T1000 (cell line): ENCODE data around the gene SRP72.
"Not testable (repeated sequence)": the region's sequence is repeated elsewhere in the genome, so short reads cannot be mapped to it uniquely, and the experiment has no call there.

Experiments used
- DNase-seq: peaks from one replicate; lab custom pipeline; 2025; ENCODE audit warnings: mixed read lengths; lab: John Stamatoyannopoulos, UW

The SRP72 gene

DNA sequence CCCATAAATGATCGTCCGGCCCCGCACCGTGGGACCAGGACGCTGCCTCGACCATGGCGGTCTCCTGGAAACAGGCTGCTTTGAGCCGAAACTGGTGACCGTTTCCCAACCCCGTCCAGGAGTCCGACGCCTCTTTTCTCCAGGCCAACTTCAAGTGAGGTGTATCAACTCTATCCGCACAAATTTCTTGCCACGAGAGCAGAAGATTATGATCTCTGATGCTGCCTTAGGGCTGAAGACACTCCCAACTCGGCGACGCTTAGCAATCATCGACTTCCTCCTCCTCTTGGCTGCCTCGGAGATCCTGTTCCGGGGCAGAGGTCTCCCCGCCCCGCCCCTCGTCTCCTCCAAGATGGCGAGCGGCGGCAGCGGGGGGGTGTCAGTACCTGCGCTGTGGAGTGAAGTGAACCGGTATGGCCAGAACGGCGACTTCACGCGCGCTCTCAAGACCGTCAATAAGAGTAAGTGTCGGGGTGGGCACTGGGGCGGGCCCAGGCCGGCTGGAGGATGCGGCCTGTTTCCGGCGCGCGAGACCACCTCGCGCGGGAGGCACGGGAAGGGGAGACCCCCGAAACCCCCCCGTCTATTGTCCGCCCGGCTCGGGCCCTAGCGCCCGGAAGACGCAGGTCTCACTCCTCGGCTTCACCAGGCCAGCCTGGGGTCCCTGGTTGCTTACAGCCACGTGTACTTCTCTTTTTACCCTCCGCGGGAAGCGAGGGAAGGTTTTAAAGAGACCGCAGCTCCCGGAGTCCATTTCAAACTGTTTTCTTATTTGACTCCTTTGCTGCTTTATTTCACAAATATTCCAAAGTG is at the start of gene SRP72:
SRP72 (plus strand) TSS at position 334 of the 813 bp plus-strand sequence; CDS start at position 353, 19 bp downstream.
- peak; percentile 86 for DNase-seq

DNA sequence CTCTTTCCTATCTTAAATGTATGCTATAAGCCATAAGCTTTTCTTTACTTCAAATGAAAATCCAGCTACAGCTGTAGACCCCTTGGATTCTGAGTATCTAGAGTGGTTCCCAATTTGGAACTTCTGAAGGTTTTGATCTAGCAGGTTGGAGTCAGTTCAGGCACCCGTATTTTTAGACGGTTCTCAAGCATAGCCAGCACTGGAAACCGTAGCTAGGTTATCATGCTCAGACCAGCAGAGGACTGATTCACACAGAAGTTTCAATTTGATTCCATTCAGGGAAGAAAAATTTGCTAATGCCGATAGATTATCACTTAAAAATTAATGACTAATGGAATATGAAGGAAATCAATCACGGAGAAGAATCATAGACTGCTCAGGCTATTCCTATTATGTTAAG is 43.2 kb upstream of the SRP72 start:
- DNase-seq: no peak

- DNase-seq: no peak
These were observed 42.5 kb upstream of the SRP72 start for GRCh38 chr4:56424697-56425514.

GRCh38 chr4:56425518-56425917 is 41.9 kb upstream of the SRP72 start:
- DNase-seq: no peak

GRCh38 chr4:56426273-56426672 is 41.1 kb upstream of the SRP72 start:
- DNase-seq: no peak

GRCh38 chr4:56427179-56427578 is 40.2 kb upstream of the SRP72 start:
- no peak for DNase-seq

GRCh38 chr4:56430203-56430602 is 37.2 kb upstream of the SRP72 start:
- no peak for DNase-seq

- no peak for DNase-seq
These were observed 34.1 kb upstream of the SRP72 start for GRCh38 chr4:56433280-56433679.

- DNase-seq: peak; percentile 68
These were observed 32.7 kb upstream of the SRP72 start for GRCh38 chr4:56434599-56435139.

DNA sequence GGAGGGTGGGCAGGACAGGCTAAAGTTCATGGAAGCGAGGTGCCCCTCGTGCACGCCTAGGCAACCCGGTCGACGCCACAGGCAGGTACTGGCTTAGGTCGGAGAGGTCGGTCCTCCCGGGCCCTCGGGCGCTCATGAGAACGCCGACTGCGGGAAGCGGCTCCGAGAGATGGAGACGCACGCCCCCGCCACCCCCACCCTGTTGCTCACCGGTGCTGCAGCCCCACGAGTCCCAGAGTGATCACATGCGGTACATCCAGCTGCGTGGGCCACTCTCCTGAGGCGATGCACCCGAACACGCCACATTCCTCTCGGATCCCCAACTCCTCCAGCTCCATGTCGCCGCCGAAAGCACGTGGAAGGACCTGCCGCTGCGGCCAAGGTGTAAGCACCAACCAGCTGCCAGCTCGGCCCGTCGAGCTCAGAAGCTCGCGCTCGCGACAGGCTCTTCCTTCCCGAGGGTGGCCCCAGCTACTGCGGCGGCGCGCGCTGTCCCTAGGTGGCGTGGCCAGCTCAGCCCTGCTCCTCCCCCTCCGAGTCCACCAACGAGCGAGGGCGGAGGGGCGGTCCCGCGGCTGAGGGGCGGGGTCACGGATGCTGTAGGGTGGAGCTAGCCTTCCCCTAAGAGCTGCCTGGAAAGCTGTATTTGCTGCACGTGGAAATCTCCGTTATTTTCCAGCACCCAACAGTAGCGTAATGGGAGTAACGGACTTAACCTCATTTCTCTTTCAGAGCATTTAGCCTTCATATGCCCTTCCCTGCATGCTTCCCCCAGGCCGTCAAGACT is 32.1 kb upstream of the SRP72 start, which contains the start of gene PPAT:
PPAT (minus strand) TSS at position 476 of the 787 bp plus-strand sequence; CDS start at position 338, 138 bp downstream.
- peak; percentile 98 for DNase-seq

GRCh38 chr4:56438766-56439165 is 28.7 kb upstream of the SRP72 start:
- DNase-seq: no peak

DNA sequence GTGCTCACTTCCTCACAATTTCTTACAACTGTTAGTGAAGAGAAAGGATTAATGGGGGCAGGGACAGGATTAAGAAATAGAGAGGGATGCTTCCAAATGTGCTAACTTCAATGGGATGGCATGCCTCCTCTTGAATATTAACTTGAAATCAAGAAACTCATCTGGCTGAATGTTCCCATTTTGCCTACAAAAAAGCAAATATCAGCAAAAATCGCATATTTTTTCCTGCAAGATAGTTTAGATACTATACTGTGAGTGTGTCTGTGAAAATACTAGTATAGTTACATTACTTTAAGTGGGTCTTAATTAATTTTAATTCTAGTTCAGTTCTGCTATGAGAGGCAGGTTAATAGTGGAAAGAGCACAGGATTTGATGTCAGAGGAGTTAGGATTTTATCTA is 26.4 kb upstream of the SRP72 start:
- no peak for DNase-seq

- DNase-seq: no peak
These were observed 22.7 kb upstream of the SRP72 start for GRCh38 chr4:56444719-56445118.

DNA sequence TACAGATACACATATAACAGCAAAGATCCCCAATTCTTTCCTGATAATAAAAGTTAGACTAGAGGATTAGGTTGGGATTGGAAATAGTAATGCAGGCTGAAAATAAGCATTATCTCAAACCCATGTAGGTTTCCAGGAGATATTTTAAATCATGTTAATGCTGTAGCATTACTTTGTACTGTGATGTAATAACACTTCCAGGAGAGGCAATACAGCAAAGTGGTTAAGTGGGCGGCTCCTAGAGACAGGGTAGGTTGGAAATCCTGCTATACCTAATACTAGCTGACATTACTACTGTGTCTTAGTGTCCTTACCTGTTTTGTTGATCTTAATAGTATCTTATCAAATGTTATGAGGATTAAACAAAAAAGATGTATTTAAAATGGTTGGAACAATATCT is 21.7 kb upstream of the SRP72 start:
- DNase-seq: no peak

DNA sequence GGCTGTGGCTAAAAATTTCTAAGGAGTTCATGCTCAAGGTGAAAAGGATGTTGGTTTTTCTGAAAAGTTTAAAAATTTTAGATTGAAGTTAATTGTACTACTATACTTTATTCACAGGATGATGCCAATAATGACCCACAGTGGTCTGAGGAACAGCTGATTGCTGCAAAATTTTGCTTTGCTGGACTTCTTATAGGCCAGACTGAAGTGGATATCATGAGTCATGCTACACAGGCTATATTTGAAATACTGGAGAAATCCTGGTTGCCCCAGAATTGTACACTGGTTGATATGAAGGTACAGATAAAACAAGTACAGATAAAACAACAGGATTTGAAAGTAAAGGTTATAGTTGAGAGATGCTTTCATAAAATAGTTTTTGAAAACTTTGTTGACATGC is 19.1 kb upstream of the SRP72 start:
- no peak for DNase-seq

- DNase-seq: not testable (repeated sequence)
These were observed 17.9 kb upstream of the SRP72 start for GRCh38 chr4:56449475-56449874.

DNA sequence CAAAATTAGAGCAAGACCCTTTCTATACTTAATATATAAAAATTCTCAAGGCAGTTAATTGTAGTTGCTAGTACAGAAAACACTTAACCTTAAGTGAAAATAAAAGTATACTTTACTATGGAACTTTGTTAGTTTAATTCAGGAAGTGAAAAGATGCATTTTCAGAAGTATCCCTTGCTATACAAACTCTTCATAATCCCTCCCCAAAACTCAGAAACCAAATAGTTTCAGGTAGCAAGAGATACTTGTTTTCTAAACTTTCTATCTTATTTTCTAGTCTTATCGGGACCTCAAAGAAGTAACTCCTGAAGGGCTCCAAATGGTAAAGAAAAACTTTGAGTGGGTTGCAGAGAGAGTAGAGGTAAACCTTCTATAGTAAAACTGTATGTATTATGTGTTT is 17.1 kb upstream of the SRP72 start:
- DNase-seq: no peak

DNA sequence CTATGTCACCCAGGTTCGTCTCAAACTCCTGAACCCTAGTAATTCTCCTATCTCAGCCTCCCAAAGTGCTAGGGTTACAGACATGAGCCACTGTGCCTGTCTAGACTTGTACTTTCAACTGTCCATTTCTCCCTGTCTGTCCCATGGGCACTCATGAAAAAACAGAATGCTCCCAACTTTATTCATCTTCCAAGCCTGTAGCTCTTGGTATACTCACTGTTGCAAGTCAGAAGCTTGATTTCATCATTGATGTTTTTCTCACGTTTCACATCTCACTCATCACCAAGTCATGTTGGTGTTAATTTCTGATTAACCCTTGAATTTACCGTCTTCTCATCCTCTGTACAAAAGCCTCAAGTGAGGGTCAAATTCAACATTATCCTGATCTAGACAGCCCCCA is 7.3 kb upstream of the SRP72 start:
- DNase-seq: no peak

DNA sequence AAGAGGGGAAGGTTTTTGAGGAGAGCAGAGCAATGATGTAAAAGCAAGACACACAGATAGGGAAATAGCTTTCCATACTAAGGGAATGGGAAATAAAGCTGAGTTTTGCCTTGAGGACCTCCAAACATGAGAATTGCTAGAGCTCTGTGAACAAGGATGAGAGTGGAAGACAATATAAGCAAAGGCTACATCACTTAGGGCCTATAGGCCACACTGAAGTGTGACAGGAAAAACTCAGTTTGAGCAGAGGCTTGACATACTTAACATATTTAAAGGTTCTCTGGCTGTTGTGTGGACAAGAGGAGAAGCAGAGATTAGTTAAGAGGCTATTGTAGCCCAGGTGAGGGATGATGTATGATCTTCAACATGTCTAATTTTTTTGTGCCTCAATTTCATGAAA is 5.3 kb upstream of the SRP72 start:
- no peak for DNase-seq

GRCh38 chr4:56463711-56464110 is 3.7 kb upstream of the SRP72 start:
- no peak for DNase-seq

GRCh38 chr4:56464581-56464980 is 2.8 kb upstream of the SRP72 start:
- no peak for DNase-seq
